HTR-8/SVneo (cell line): ENCODE results near the gene MYADML2.
A peak's percentile ranks its signal among the peaks of the same experiment; 100 is the strongest.

Experiments
- DNase-seq: peaks from one replicate; pipeline ENCODE4 v3.0.0; 2011; ENCODE audit warnings: low spot score, mixed read lengths; ENCODE audit not compliant: insufficient read length
- FAIRE-seq: peaks from 2 replicates; lab custom pipeline; 2011; peaks lifted over from hg19 to GRCh38; lab: Jason Lieb, UNC

The MYADML2 gene

GRCh38 chr17:81941484-81942166 lies 5.4 kb downstream of the MYADML2 start:
- FAIRE-seq (no peak), DNase-seq (no peak)

GRCh38 chr17:81940538-81941483 lies 6.2 kb downstream of the MYADML2 start:
- DNase-seq, result no peak
- FAIRE-seq, result no peak

- no peak for FAIRE-seq
Observed at GRCh38 chr17:81939881-81940385, 7.1 kb downstream of the MYADML2 start.

GRCh38 chr17:81939218-81939617 lies 7.8 kb downstream of the MYADML2 start:
- no peak for FAIRE-seq
- no peak for DNase-seq

More at GRCh38 chr17:81939881-81940385, 7.1 kb downstream of the MYADML2 start:
- DNase-seq, result no peak

- DNase-seq, result no peak
- no peak for FAIRE-seq
Observed at GRCh38 chr17:81935709-81936084, 11.3 kb downstream of the MYADML2 start.

- no peak for FAIRE-seq
- no peak for DNase-seq
Observed at GRCh38 chr17:81934850-81935708, 12.0 kb downstream of the MYADML2 start.

- DNase-seq, result no peak
- FAIRE-seq, result no peak
Observed at GRCh38 chr17:81934098-81934757, 12.8 kb downstream of the MYADML2 start.

GRCh38 chr17:81933178-81933699 lies 13.8 kb downstream of the MYADML2 start:
- no peak for DNase-seq
- FAIRE-seq, result no peak

GRCh38 chr17:81932333-81932983 lies 14.6 kb downstream of the MYADML2 start:
- no peak for FAIRE-seq
- DNase-seq, result no peak

- DNase-seq, result no peak
- peak; percentile 31 for FAIRE-seq
Observed at GRCh38 chr17:81931557-81932332, 15.3 kb downstream of the MYADML2 start.

GRCh38 chr17:81931189-81931556 lies 15.9 kb downstream of the MYADML2 start:
- DNase-seq (no peak), FAIRE-seq (no peak)

GRCh38 chr17:81930142-81931125 lies 16.6 kb downstream of the MYADML2 start:
- FAIRE-seq (no peak), DNase-seq (no peak)

GRCh38 chr17:81929253-81930141 lies 17.5 kb downstream of the MYADML2 start:
- FAIRE-seq (no peak), DNase-seq (no peak)

- DNase-seq, result no peak
- peak; percentile 58 for FAIRE-seq
Observed at GRCh38 chr17:81928544-81929252, 18.3 kb downstream of the MYADML2 start.
